HCT116 (cell line): ENCODE data around the gene HHIPL2.

Source experiments
- EZH2 ChIP-seq: fragments of 200-600 bp; sonication (generic); IDR thresholded peaks from 2 replicates; pipeline ENCODE4 v1.6.1; 2017; ENCODE audit warnings: antibody characterized with exemption, mixed run types
- EZH2phosphoT487 ChIP-seq: fragments of 200-600 bp; IDR thresholded peaks from 2 replicates; pipeline ENCODE4 v1.6.1; 2018; ENCODE audit warnings: antibody characterized with exemption, borderline replicate concordance
- POLR2A ChIP-seq: IDR thresholded peaks from 2 replicates; pipeline ENCODE4 v1.7.0; 2011; ENCODE audit warnings: borderline replicate concordance; ENCODE audit not compliant: insufficient read depth, insufficient read length; ENCODE audit errors: extremely low read depth
- POLR2AphosphoS5 ChIP-seq: IDR thresholded peaks from 2 replicates; pipeline ENCODE4 v1.6.1; 2011; ENCODE audit warnings: mild to moderate bottlenecking, low read depth, low read length, moderate library complexity
- RAD21 ChIP-seq: IDR thresholded peaks from 2 replicates; pipeline ENCODE4 v1.6.1; 2012; ENCODE audit warnings: low read depth, mild to moderate bottlenecking
- TCF7L2 ChIP-seq: IDR thresholded peaks from 2 replicates; pipeline ENCODE4 v1.7.0; 2011; ENCODE audit warnings: borderline replicate concordance, inconsistent platforms; ENCODE audit not compliant: insufficient read depth, insufficient read length; ENCODE audit errors: extremely low read depth
- YY1 ChIP-seq: IDR thresholded peaks from 2 replicates; pipeline ENCODE4 v1.6.1; 2011; ENCODE audit warnings: low read length, low read depth, moderate library complexity, mild to moderate bottlenecking; ENCODE audit not compliant: insufficient replicate concordance; ENCODE audit errors: extremely low read depth
- TF ChIP-seq, protein P1 (sequence below), 3 experiments: fragments of 200-600 bp in 1 of 3; sonication (generic) in 1 of 3; IDR thresholded peaks in 2 of 3; conservative IDR thresholded peaks in 1 of 3; 2 replicates each; pipeline ENCODE4 v1.5.1; 2012 to 2017; ENCODE audit warnings: low read depth in 2 of 3, low read length in 2 of 3, antibody characterized with exemption in 1 of 3, borderline replicate concordance in 1 of 3, control low read depth in 1 of 3, mild to moderate bottlenecking in 1 of 3, mixed read lengths in 1 of 3, mixed run types in 1 of 3, moderate library complexity in 1 of 3; ENCODE audit not compliant: insufficient read depth in 1 of 3
- TF ChIP-seq, protein P2 (sequence below): IDR thresholded peaks from 2 replicates; pipeline ENCODE4 v1.6.1; 2012
- TF ChIP-seq, protein P3 (sequence below): IDR thresholded peaks from 2 replicates; pipeline ENCODE4 v1.6.1; 2012; ENCODE audit warnings: low read depth

DNA sequence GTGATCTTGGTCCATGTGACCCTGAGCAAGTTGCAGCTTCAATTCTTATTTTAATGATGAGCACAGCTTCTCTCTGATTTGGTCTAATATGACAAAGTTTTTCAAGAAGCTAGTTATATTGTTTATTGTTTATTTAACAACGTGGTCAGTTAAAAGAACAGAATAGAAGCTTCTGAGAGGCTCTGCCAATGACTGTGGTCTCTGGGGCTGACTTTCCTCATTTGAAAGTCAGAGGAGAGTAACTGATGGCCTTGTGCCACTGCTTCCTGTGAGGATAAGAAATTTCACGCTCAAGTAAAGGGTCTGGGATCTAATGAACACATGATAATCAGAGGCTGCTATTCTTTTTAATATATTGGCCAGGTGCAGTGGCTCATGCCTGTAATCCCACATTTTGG lies 7.3 kb downstream of the HHIPL2 start:
- no peak for TF ChIP-seq RAD21
- TF ChIP-seq YY1 = no peak
- TF ChIP-seq, protein P1, sequence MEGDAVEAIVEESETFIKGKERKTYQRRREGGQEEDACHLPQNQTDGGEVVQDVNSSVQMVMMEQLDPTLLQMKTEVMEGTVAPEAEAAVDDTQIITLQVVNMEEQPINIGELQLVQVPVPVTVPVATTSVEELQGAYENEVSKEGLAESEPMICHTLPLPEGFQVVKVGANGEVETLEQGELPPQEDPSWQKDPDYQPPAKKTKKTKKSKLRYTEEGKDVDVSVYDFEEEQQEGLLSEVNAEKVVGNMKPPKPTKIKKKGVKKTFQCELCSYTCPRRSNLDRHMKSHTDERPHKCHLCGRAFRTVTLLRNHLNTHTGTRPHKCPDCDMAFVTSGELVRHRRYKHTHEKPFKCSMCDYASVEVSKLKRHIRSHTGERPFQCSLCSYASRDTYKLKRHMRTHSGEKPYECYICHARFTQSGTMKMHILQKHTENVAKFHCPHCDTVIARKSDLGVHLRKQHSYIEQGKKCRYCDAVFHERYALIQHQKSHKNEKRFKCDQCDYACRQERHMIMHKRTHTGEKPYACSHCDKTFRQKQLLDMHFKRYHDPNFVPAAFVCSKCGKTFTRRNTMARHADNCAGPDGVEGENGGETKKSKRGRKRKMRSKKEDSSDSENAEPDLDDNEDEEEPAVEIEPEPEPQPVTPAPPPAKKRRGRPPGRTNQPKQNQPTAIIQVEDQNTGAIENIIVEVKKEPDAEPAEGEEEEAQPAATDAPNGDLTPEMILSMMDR (IDR thresholded peaks at IDR 0.05 in 2 of 3, conservative IDR thresholded peaks at IDR 0.05 in 1 of 3; ENCODE audit: borderline replicate concordance in 1 of 3, insufficient read depth in 1 of 3, low read depth in 2 of 3, low read length in 2 of 3) = no peak
- TF ChIP-seq EZH2phosphoT487 = no peak
- no peak for TF ChIP-seq EZH2
- TF ChIP-seq, protein P2, sequence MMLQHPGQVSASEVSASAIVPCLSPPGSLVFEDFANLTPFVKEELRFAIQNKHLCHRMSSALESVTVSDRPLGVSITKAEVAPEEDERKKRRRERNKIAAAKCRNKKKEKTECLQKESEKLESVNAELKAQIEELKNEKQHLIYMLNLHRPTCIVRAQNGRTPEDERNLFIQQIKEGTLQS = no peak
- no peak for TF ChIP-seq POLR2A
- TF ChIP-seq POLR2AphosphoS5 = no peak
- TF ChIP-seq, protein P3, sequence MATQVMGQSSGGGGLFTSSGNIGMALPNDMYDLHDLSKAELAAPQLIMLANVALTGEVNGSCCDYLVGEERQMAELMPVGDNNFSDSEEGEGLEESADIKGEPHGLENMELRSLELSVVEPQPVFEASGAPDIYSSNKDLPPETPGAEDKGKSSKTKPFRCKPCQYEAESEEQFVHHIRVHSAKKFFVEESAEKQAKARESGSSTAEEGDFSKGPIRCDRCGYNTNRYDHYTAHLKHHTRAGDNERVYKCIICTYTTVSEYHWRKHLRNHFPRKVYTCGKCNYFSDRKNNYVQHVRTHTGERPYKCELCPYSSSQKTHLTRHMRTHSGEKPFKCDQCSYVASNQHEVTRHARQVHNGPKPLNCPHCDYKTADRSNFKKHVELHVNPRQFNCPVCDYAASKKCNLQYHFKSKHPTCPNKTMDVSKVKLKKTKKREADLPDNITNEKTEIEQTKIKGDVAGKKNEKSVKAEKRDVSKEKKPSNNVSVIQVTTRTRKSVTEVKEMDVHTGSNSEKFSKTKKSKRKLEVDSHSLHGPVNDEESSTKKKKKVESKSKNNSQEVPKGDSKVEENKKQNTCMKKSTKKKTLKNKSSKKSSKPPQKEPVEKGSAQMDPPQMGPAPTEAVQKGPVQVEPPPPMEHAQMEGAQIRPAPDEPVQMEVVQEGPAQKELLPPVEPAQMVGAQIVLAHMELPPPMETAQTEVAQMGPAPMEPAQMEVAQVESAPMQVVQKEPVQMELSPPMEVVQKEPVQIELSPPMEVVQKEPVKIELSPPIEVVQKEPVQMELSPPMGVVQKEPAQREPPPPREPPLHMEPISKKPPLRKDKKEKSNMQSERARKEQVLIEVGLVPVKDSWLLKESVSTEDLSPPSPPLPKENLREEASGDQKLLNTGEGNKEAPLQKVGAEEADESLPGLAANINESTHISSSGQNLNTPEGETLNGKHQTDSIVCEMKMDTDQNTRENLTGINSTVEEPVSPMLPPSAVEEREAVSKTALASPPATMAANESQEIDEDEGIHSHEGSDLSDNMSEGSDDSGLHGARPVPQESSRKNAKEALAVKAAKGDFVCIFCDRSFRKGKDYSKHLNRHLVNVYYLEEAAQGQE = no peak
- no peak for TF ChIP-seq TCF7L2
